ENCODE measurements around the gene CNTNAP2. TPM values are rescaled to one million over a fixed set of nuclear protein-coding genes. Genes with fewer than 3 reads are reported as not detected.

CNTNAP2 gene
- total and polyA plus RNA-seq, 2 of the 8 experiments (the other 6 are each of a cell fraction or from before 2014, with no cell fraction given): 27.9 to 71.0 TPM

GRCh38 chr7:148155000-148155399, 2038.4 kb downstream of the CNTNAP2 start (continued):
- TF ChIP-seq SP4 (IDR thresholded peaks at IDR 0.05; ENCODE audit: low read length) (no peak), CREB1 (IDR thresholded peaks at IDR 0.05) (no peak)
